DMS53 treated with DMSO at 0.1 percent for 48 hours (cell line): ENCODE measurements around the gene CRIM1.

Experiments used
- DNase-seq: peaks from one replicate; lab custom pipeline; 2025; ENCODE audit not compliant: unreplicated experiment; lab: John Stamatoyannopoulos, UW

CRIM1 gene

DNA sequence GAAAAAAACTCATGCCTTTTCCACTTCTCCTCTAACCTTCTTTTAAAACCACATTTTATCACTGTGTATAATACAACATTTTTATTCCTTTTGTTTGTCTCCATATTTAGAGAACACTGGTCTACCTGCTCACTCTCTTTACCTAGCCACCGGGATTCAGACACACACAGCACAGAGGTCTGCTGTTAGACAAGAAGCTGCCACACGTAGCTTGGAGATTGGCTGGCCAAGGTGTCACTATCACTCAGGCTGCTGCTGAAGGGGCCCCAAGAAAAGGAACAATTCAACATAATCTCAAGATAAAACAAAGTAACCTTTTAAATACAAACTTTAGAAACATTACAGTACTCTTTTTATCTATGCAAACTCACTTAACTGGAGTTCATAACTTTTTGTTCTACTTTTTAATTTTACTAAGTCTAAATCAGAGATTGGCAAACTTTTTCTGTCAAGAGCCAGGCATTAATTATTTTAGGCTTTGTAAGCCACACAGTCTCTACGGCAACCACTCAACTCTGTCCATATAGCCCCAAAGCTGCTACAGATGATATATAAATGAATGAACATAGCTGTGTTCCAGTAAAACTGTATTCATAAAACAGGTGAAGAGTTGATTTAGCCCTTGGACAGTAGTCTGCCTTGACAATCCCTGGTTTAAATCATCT is 216.6 kb downstream of the CRIM1 start:
- DNase-seq: no peak

- DNase-seq: no peak
These were observed 217.1 kb downstream of the CRIM1 start for GRCh38 chr2:36572719-36573059.

DNA sequence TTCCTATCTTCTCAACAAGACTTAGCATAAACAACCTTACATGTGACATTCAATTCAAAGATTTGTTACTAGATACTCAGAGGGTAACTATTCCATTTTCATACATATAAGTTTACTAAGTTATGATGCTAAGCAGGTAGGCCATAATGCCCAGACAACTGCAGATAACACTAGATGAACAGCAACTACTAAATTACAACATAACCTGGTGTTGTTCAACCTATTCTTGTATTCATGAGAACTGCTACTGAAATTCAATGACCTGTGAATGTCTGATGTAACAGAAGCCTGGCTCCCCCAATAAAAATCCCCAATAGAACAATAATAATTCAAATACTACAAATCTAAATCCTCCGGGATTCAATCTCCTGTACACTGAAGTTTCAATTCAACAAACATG is 217.6 kb downstream of the CRIM1 start:
- DNase-seq: no peak

DNA sequence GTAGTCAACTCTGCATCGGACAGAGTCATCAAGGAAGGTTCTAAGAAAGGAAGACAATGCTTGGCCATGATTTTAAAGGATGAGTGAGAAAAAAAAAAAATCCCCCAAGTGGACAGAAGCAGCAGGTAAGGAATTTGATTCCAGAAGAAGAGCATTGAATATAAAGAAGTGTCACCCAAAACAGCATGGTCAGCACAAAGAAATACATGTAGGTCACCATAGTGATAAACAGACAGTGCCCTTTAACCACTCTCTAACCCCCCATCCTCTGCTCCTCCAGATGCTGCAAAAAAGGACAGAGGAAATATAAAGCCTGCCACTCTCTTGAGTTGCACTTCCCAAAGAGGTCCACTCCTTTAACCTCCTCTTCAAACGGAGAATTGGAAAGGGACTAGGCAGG is 219.0 kb downstream of the CRIM1 start:
- no peak for DNase-seq

- no peak for DNase-seq
These were observed 222.3 kb downstream of the CRIM1 start for GRCh38 chr2:36577884-36578283.

GRCh38 chr2:36578343-36579296 is 223.0 kb downstream of the CRIM1 start:
- no peak for DNase-seq

- DNase-seq: no peak
These were observed 223.7 kb downstream of the CRIM1 start for GRCh38 chr2:36579297-36579664.

GRCh38 chr2:36582538-36582937 is 227.0 kb downstream of the CRIM1 start:
- DNase-seq: no peak

DNA sequence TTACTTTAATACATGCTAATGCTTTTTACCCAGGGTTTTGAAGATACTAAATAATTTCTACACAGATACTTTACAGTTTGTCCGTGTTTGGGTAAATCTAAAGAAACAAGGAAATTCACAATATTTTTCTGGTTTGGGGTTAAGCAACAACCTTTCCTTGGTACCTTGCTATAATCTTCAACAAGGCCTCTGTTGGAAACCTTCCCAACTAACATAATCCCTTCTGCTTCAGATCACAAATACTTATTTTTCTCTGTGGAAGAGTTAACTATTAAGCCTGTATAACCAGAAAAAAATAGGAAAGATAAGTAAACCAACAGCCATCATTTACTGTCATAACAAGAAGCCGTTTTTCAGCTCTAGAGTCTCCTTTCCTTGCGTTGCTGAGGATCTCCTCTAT is 227.4 kb downstream of the CRIM1 start:
- no peak for DNase-seq

DNA sequence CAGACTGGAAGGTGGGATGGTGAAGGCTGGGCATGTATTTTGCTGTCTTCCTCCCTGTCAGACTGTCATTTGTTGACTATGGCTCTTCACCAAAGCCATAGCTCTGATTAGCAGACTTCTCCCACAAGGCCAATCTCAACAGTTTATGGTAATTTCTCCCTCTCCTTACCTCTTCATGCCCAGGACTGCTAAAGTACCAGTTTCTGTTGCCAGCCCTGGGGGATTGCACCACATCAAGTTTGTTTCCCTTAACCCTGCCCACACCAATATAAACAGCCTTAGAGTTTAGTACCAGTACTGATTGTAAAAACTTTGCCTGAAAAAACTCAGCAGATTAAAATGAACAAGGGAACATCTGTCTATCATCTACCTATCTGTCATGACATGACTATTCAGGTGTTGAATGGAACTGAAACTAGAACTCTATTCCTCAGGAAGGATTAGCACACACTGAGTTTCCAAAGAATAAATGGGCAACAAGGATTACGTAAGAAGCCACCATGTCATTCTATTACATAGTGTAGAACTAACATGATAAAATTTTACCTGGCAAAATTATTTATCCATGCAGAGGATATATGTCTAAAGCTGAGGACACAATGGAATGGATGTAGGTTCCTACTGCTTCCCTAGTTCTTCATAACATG is 228.7 kb downstream of the CRIM1 start:
- DNase-seq: no peak

DNA sequence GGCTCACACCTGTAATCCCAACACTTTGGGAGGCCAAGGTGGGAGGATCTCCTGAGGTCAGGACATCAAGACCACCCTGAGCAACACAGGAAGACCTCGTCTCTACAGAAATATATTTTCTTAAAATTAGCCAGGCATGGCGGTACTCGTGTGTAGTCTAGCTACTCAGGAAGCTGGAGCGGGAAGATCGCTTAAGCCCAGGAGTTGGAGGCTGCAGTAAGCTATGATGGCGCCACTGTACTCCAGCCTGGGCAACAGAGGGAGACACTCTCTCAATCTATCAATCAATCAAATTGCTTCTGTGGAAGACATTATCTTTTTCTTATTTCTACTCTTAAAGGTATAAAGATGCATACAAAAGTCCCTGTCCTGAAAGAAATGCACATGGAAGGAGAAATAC is 231.1 kb downstream of the CRIM1 start:
- DNase-seq: no peak

- DNase-seq: no peak
These were observed 231.5 kb downstream of the CRIM1 start for GRCh38 chr2:36587101-36587500.

DNA sequence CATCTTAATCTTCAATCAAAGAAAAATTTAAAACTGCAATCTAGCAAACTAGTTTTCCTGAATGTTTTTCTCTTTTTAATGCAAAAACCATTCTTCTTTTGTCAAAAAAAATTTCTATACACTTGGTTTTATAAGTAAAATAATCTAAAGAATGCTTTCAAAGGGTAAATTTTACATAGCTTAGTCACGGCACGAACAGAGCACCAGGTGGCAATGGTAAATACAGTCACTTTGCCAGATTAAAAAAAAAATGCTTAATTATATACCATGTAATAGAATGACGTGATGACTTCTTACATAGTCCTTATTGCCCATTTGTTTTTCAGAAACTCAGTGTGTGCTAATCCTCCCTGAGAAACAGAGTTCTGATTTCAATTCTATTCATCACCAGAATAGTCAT is 232.0 kb downstream of the CRIM1 start:
- no peak for DNase-seq

- DNase-seq: no peak
These were observed 233.7 kb downstream of the CRIM1 start for GRCh38 chr2:36589230-36589630.

- DNase-seq: no peak
These were observed 239.3 kb downstream of the CRIM1 start for GRCh38 chr2:36594849-36595248.

GRCh38 chr2:36596397-36596796 is 240.8 kb downstream of the CRIM1 start:
- no peak for DNase-seq

- no peak for DNase-seq
These were observed 241.5 kb downstream of the CRIM1 start for GRCh38 chr2:36597003-36597531.

DNA sequence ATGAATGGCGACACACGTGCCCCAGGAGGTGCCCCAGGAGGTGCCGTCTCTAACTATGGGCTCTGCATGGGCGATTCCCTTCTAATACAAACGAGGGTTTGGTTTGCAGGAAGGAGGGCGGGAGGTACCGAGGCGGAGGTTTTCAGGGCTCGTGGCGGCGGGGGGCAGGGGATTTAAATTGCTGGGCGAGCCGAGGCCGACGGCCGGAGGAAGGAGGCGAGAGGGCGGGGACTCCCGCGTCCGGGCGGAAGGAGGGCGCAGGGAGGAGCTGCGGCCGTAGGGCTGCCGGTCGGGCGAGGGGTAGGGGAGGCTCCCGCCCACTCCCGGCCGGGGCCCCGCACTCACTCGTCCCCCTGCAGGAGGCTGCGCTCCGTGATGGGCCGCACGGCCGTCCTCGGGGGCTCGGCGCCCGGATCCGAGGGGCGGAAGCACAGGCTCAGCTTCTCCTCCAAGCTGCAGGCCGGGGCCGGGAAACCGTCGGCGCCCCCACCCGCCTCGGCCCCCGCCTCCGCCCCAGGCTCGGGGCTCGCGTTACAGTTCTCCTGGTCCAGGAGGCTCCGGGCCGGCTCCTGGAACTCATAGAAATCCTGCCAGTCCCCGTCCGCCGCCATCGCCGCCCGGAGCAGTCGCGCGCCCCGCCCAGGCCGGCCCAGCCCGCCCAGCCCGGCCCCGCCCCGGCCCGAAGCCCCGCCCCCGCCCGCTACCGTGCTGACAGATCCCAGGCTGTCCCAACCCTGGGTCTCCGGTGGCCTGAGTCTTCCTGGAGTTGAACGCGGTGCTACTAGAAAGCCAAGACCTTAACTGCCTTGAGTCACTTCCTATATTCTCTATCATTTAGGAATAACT is 242.2 kb downstream of the CRIM1 start, which contains the start of gene FEZ2:
FEZ2 (minus strand) TSS at position 637 of the 846 bp plus-strand sequence; CDS start at position 611, 26 bp downstream.
- DNase-seq: peak; percentile 35
